Caco-2 (cell line): Measurements from ENCODE around the gene CFAP299. TPM values are rescaled to one million over a fixed set of nuclear protein-coding genes. Genes with fewer than 3 reads are reported as not detected.

ENCODE experiments used
- BruUV-seq: library from RNA; stranded (reverse); fragments of 400-500 nt; replicated peaks from 2 replicates; lab custom pipeline; 2021; lab: Mats Ljungman, UMichigan
- CTCF ChIA-PET: fragments of 300-600 bp; sonication (Branson Sonifier 250); formaldehyde crosslinking; loops from one replicate; lab custom pipeline; 2022; ENCODE audit warnings: antibody characterized with exemption; lab: Charles Lee
- POLR2A ChIA-PET: fragments of 300-600 bp; sonication (Branson Sonifier 250); formaldehyde crosslinking; loops from one replicate; lab custom pipeline; 2022; ENCODE audit warnings: antibody characterized with exemption; lab: Charles Lee
- DNase-seq, 2 experiments: peaks; one replicate each; pipeline versions ENCODE4 v3.0.0 to v3.0.0-alpha.2; 2020 to 2022
- H3K27me3 ChIP-seq: replicated peaks from 2 replicates; pipeline ENCODE4 v1.6.0; 2011; ENCODE audit warnings: low read length; ENCODE audit not compliant: control insufficient read depth, insufficient read depth
- H3K36me3 ChIP-seq: 2 replicates; pipeline ENCODE4 v1.5.1; 2011; ENCODE audit warnings: low read length; ENCODE audit not compliant: control insufficient read depth, insufficient read depth
- H3K4me1 ChIP-seq: fragments of 250-450 bp; sonication (Bioruptor Pico); 2 replicates; pipeline ENCODE4 v1.5.1; 2020; ENCODE audit warnings: mild to moderate bottlenecking
- H3K4me3 ChIP-seq: 2 replicates; pipeline ENCODE4 v1.5.1; 2011; ENCODE audit warnings: low read depth, mild to moderate bottlenecking, control low read depth, low read length
- H3K9me3 ChIP-seq: fragments of 250-450 bp; sonication (Bioruptor Pico); 2 replicates; pipeline ENCODE4 v1.5.1; 2020; ENCODE audit warnings: mild to moderate bottlenecking, moderate library complexity
- H3K27ac Mint-ChIP-seq: one replicate; pipeline ENCODE4 v1.8.0; 2022; ENCODE audit warnings: mixed read lengths; ENCODE audit not compliant: unreplicated experiment
- H3K27me3 Mint-ChIP-seq: one replicate; pipeline ENCODE4 v1.8.0; 2022; ENCODE audit warnings: mixed read lengths; ENCODE audit not compliant: insufficient read depth, unreplicated experiment
- H3K36me3 Mint-ChIP-seq: one replicate; pipeline ENCODE4 v1.8.0; 2022; ENCODE audit warnings: mild to moderate bottlenecking, mixed read lengths; ENCODE audit not compliant: insufficient read depth, unreplicated experiment
- H3K4me1 Mint-ChIP-seq: one replicate; pipeline ENCODE4 v1.8.0; 2022; ENCODE audit warnings: low read depth, mixed read lengths; ENCODE audit not compliant: unreplicated experiment
- H3K4me3 Mint-ChIP-seq: one replicate; pipeline ENCODE4 v1.8.0; 2022; ENCODE audit warnings: mild to moderate bottlenecking, moderate library complexity, mixed read lengths; ENCODE audit not compliant: unreplicated experiment
- H3K9me3 Mint-ChIP-seq: one replicate; pipeline ENCODE4 v1.8.0; 2022; ENCODE audit warnings: mixed read lengths; ENCODE audit not compliant: unreplicated experiment
- intact Hi-C: fragments of 100-400 bp; cut with micrococcal nuclease; formaldehyde crosslinking; loops from one replicate; pipeline ENCODE4 v1.10.0; 2022; ENCODE audit not compliant: unreplicated experiment
- total RNA-seq: library from RNA; stranded (reverse); gene quantifications from 2 replicates; pipeline ENCODE4 v1.2.3, GENCODE V29; 2022
- TF ChIP-seq, protein P1 (sequence below), 2 experiments: fragments of 200-600 bp in 1 of 2; IDR thresholded peaks; 1 replicate in 1 of 2; 2 replicates in 1 of 2; pipeline versions ENCODE4 v1.5.1 to v1.8.0; 2011 to 2022; ENCODE audit warnings: antibody characterized with exemption in 1 of 2, control low read depth in 1 of 2, inconsistent platforms in 1 of 2, low read depth in 1 of 2, low read length in 1 of 2, mild to moderate bottlenecking in 1 of 2, moderate library complexity in 1 of 2; ENCODE audit not compliant: insufficient read depth in 1 of 2, severe bottlenecking in 1 of 2, unreplicated experiment in 1 of 2

CFAP299 gene
- total RNA-seq, 1 experiment from 2014 or later: not detected

GRCh38 chr4:80407246-80407645 is 71.7 kb downstream of the CFAP299 start:
- H3K4me3 Mint-ChIP-seq: no peak overlapping the region
- H3K27ac Mint-ChIP-seq: no peak overlapping the region
- TF ChIP-seq, protein P1, sequence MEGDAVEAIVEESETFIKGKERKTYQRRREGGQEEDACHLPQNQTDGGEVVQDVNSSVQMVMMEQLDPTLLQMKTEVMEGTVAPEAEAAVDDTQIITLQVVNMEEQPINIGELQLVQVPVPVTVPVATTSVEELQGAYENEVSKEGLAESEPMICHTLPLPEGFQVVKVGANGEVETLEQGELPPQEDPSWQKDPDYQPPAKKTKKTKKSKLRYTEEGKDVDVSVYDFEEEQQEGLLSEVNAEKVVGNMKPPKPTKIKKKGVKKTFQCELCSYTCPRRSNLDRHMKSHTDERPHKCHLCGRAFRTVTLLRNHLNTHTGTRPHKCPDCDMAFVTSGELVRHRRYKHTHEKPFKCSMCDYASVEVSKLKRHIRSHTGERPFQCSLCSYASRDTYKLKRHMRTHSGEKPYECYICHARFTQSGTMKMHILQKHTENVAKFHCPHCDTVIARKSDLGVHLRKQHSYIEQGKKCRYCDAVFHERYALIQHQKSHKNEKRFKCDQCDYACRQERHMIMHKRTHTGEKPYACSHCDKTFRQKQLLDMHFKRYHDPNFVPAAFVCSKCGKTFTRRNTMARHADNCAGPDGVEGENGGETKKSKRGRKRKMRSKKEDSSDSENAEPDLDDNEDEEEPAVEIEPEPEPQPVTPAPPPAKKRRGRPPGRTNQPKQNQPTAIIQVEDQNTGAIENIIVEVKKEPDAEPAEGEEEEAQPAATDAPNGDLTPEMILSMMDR (IDR thresholded peaks at IDR 0.05; ENCODE audit: insufficient read depth in 1 of 2, low read depth in 1 of 2, low read length in 1 of 2, severe bottlenecking in 1 of 2, unreplicated experiment in 1 of 2): no peak
- no peak for DNase-seq
- intact Hi-C loops: no loop called here
- CTCF ChIA-PET: no interaction called here
- BruUV-seq: no TSS peak
- Histone ChIP-seq H3K27me3 (no peaks in the 10 kb centered on the region), H3K36me3 (no peaks in the 10 kb centered on the region), H3K9me3 (no peaks in the 10 kb centered on the region), H3K4me1 (no peaks in the 10 kb centered on the region), H3K4me3 (no peak overlapping the region)
- H3K9me3 Mint-ChIP-seq: no peaks in the 10 kb centered on the region
- POLR2A ChIA-PET: no interaction called here
- no peaks in the 10 kb centered on the region for H3K27me3 Mint-ChIP-seq
- H3K4me1 Mint-ChIP-seq: no peaks in the 10 kb centered on the region
- H3K36me3 Mint-ChIP-seq: no peaks in the 10 kb centered on the region

DNA sequence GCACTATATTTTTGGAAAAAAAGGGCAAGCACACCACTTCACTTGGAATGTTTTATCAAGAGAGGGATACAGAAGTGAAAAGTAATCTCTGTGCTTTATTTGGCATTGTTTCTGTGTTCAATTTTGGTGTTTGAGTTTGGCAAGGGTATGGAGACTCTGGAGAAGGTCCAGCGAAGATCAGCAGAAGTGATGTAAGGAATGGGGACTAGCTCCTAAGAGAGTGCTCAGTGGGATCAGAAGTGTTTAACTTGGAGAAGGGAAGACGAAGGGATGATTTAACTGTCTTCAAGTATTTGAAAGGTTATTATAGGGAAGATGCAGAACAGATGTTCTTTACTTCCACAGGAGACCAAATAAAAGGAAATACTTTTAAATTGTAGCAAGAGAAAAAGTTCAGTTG is 74.3 kb downstream of the CFAP299 start:
- no peak for DNase-seq
- no peak overlapping the region for H3K4me3 Mint-ChIP-seq
- H3K27me3 Mint-ChIP-seq: no peaks in the 10 kb centered on the region
- TF ChIP-seq, protein P1 (IDR thresholded peaks at IDR 0.05; ENCODE audit: insufficient read depth in 1 of 2, low read depth in 1 of 2, low read length in 1 of 2, severe bottlenecking in 1 of 2, unreplicated experiment in 1 of 2): no peak
- Histone ChIP-seq H3K27me3 (no peaks in the 10 kb centered on the region), H3K36me3 (no peaks in the 10 kb centered on the region), H3K9me3 (no peaks in the 10 kb centered on the region), H3K4me1 (no peaks in the 10 kb centered on the region), H3K4me3 (no peak overlapping the region)
- no TSS peak for BruUV-seq
- intact Hi-C loops: no loop called here
- POLR2A ChIA-PET: no interaction called here
- no peaks in the 10 kb centered on the region for H3K9me3 Mint-ChIP-seq
- H3K4me1 Mint-ChIP-seq: no peaks in the 10 kb centered on the region
- CTCF ChIA-PET: no interaction called here
- no peak overlapping the region for H3K27ac Mint-ChIP-seq
- no peaks in the 10 kb centered on the region for H3K36me3 Mint-ChIP-seq

- TF ChIP-seq, protein P1 (IDR thresholded peaks at IDR 0.05; ENCODE audit: insufficient read depth in 1 of 2, low read depth in 1 of 2, low read length in 1 of 2, severe bottlenecking in 1 of 2, unreplicated experiment in 1 of 2): no peak
- Mint-ChIP-seq H3K27ac (no peak overlapping the region), H3K4me3 (no peak overlapping the region), H3K4me1 (no peaks in the 10 kb centered on the region), H3K36me3 (no peaks in the 10 kb centered on the region), H3K9me3 (no peaks in the 10 kb centered on the region), H3K27me3 (no peaks in the 10 kb centered on the region)
- CTCF ChIA-PET: no interaction called here
- DNase-seq: no peak
- POLR2A ChIA-PET: no interaction called here
- Histone ChIP-seq H3K36me3 (no peaks in the 10 kb centered on the region), H3K4me3 (no peak overlapping the region), H3K9me3 (no peaks in the 10 kb centered on the region), H3K4me1 (no peaks in the 10 kb centered on the region), H3K27me3 (no peaks in the 10 kb centered on the region)
- no TSS peak for BruUV-seq
- intact Hi-C loops: no loop called here
These were observed 76.8 kb downstream of the CFAP299 start for GRCh38 chr4:80412322-80412721.
